GDM1 (cell line): Measurements from ENCODE around the gene ENO4.

Experiments
- DNase-seq: peaks from one replicate; lab custom pipeline; 2025; lab: John Stamatoyannopoulos, UW

The ENO4 gene

DNA sequence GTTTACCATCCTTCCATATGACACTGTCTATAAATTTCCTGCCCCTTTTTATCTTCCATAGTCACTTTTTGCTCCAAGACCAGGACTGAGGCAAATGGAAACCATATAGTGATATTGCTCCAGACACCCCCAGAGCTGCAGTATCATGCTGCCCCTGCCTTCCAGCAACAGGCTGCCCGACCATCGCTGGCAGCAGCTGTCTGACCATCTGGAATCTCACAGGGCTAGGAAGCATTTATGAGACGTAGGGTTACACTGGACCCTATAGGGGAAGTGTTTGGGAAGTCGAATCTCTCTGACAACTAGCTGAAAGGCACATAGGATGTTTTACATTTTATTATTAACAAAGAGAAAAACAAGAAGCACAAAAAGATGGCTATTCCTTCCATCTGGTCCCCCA is 19.4 kb downstream of the ENO4 start:
- no peak for DNase-seq

DNA sequence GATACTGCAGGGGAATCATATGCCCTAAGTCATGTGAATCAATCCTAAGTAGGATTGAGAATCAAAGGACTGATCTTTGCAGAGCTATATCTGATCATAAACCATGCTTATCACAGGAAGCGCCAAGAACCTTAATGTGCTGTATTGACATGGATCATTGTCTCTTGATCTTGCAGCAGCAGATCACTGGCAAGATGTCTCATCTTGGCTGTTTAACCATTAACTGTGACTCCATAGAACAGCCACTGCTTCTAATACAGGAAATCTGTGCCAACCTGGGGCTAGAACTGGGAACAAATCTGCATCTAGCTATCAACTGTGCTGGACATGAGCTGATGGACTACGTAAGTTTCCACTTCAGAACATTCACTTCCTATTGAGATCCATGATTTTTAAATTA is 21.6 kb downstream of the ENO4 start:
- no peak for DNase-seq

DNA sequence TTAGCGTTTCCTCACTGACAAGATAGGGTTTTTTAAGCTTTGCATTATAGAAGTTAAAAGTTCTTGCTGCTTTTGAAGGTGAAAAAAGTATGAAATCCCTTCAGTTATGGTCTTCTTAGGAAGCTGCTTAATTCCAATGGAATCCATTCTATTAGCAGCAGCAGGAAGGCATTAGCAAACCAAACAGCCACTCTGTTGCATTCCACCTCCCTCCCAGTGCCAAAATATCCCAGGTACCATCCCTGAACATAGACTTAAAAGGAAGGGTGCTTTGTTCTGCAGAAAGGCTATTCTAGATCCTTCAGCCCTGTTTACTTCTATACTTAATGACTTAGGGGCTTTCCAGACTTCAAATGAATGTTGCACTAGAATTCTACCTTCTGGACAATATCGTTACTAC is 23.8 kb downstream of the ENO4 start:
- DNase-seq, result no peak

DNA sequence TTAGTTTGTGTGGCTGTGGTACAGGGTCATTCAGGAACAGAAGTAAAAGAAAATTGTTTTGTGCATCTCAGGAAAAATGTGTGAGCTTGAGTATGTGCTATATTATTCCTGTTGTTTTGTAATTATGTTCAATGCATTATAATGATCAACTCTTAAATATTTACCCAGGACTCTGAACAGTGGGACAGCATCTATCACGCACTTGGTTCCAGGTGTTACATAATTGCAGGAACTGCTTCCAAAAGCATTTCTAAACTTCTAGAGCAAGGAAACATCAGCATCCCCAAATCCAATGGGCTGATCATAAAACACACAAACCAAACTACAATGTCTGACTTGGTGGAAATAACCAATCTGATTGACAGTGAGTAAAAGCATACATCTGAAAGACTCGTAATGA is 26.6 kb downstream of the ENO4 start:
- DNase-seq, result no peak

DNA sequence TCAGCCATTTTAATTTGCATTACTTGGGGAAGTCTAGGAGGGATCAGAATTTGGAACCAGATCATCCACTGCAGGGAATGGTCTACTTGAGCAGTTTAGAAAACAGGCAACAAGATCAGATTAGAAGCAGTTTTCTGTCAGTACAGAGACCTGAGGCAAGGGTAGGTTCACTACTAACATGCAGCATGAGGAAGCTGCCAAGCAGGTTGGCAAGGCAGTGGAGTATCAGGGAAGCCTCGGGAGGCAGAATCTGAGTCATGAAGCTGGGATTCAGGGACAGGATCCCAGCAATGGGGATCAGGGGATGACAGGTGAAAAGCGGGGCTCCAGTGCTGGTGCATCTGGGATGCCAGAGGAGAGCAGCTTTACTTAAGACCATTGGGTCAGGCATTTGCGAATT is 28.1 kb downstream of the ENO4 start:
- DNase-seq, result no peak

DNA sequence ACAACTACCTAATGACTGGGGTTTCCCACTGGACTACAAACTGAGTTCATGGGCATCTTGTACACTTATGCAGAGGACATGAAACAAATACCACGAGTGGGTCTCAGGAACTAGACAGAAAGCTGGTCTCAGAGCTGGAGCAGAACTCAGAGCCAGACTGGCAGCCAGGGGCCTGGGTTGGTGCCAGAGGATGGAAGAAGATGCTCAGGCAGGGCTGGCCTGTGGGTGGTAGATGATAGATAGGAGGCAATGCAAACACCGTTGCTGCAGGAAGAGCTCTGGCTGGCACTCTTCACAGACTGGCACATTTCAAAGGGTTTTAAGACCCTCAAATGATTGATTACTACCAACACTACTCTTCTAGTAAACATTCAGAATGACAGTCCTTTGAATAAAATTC is 28.8 kb downstream of the ENO4 start:
- no peak for DNase-seq

DNA sequence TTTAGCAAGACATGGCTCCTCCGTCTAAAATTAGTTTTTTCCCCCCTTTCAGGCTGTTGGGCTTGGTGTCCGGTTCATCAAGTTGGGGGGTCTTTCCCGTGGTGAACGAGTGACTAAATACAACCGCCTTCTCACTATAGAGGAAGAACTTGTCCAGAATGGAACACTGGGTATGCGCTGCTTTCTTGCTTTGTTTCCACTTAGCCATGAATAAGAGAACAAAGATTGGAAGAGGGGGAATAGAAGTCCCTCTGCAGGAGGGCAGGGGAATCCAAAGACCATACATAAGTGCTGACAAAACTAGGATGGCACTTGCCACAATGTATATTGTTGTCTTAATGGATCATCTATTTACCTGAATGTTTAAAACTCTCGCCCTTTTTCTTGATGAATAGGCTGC is 30.5 kb downstream of the ENO4 start:
- no peak for DNase-seq

DNA sequence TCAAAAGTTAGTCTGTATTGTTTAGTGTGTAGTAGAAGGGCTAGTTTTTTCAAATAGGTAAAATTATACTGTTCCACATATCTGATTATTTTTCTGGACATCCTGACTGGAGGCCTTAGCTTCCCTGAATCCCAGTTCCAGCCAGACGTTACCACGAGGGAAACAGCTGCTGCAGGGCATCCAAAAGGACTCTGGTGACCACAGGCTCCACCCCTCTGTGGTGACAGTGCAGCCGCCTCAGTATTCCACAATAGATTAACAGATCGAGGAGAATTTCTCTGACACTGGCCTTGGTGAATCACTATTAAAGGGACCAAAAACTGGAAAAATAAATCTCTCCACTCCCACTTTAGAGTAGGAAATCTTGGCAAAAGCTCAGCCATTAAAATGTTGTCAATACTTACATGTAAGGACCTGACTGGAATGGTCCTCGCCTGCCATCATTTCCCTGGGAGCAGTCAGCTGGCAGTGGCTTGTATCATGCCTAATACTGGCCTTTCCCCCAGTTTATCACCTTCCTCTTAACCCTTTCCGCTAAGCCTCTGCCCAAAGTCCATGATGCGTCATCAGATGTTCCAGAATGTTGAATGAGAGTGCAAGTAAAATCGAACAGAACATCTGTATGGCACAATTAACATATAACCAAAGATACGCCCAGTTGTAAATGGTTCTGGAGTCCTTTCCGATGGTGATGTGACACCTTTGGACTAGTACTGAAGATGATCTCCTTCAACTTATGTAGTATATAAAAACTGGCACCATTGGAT is 31.6 kb downstream of the ENO4 start:
- DNase-seq, result no peak

DNA sequence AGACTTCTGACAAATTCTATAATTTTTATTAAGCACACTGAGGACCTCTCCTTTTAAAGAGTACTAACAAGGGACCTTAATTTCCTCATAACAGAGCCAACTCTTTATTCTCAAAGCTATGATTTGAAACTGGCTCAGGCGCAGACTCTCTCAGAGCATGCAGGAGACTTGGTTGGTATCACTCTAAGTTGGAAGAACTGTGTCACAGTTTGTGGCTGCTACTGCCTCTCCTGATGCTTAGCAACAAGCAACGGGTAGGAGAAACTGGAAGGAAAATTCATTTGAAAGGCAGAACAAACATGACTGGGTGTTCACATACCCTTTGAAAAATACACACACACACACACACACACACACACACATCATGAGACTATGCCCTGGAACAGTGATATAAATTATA is 33.3 kb downstream of the ENO4 start:
- no peak for DNase-seq

DNA sequence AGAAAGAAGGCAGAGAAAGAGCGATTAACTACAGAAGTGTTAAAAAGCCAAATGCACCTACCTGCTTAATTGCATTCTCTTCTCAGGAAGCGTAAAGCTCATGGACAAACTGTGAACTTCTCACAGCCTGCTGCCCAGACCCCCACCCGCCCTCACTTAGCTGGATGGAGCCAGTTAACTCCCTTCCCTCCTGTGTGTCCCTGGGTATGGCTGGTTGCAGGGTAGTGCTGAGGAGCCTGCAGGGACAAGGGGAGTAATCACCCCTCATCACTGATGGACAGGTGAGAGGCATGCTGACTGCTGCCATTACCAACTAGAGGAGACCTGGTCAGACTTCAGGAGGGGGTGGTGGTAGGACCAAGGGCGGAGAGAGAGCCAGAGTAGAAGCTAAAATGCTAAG is 37.5 kb downstream of the ENO4 start:
- no peak for DNase-seq

DNA sequence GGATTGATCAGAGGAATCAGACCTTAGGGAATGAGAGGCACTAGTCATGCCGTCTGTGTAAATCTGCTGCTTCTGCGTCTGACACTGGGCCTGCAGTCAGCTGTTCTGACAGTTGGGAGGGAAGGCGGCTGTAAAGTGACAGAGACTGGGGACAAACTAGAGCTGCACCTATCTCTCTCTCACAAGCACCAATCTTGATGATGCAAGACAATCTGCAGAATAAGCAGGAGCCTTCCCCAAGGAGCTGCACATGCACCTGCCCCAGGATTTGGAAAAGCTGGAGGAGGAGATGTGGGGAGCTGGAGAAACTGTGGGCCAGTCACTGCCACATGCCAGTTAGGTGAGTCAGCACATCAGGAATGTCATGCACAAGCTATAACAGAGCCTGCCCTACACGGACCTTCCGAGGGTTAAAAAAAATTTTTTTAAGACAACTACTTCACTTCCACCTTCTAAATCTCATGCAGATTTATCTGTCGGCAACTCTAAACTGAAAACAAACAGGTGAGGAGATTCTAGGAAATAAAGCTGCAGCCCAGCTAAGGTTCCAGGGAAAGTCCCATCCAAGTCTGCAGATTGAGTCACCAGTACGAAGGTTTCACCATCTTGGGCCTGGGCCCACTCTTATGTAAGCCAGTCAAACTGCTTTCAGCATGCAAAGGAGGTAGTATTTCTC is 39.2 kb downstream of the ENO4 start:
- DNase-seq, result no peak

DNA sequence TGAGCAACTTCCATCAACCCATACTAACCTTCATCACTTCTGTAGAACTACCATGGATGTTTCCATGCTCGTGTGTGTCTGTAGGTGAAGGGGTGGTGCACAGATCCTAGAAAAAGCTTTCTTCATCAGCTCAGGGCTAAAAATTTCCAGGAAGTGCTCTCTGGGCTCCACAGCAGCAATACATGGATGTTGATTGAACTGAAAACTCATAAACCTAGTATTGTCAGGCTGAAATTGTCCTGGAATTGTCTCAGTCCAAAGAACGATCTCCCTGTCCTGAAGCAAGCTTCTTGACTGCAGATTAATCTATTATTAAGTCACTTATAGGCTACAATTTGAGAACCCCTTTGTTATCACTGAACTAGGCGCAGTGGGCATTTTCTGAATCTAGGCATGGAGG is 39.8 kb downstream of the ENO4 start:
- DNase-seq, result no peak

DNA sequence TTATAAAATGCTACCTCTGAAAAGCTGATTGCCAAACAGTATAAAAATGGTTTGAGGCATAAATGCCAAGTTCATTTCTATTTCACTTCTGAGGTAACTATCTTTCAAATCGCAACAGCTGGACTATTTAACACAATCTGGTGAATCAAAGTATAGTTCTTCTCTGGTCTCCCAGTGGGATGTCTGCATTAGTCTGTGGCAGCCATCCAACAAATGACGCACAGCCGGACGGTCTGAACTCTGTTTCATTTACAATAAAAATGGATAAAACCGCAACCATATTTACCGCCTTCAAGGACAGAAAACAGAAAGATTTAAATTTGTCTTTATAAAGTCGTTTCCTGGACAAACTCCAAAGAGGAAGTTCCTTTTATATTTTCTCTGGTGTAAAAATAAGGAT is 41.9 kb downstream of the ENO4 start:
- no peak for DNase-seq

DNA sequence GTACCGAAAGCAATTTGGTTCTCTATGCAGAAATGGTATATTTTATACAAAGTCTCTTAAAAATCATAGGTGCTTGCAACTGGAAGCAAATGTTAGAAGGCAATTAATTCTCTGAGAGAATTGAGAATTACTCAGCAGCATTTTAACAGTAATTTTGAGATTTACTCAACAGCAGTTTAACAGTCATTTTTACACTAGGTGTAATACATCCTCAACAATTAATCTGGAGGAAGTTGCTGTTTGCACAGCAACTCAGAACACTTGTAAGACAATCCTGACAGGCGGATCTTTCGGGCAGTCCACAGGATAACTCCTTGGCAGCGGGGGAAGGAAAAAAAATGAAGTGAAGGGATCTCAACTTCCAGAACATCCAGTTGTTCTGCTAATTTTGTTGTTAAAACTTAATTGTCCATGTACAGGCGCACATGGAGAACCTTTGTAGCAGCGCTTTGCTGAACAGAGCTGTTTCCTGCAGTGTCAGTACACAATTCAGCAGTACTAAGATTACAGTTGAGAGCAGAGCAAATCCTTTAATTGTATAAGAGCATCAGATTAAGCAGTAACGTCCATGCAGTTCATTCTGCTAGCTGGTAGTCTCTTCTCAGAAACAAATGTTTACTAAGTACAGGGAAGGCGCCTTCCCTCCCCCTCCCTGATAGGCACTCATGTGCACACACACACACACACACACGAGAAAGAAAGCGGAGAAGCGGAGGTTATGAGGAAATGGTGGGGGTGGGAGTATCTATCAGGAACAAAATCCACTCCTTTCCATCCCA is 43.8 kb downstream of the ENO4 start:
- DNase-seq, result no peak

DNA sequence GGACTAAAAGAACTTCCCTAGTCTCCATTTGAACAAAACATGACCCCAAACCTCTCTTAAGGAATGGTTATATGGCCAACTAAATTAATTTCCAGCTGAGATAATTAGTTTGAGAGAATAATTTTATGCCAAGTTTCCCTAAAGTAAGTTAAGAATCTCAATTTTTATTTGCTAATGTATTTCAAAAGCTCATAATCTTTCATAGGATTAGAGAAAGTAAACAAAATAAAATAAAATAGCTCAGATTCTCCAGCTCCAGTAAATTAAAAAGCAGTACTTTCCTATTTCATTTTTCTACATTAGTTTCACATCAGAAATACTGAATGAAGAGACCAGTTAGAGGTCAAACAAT is 44.4 kb downstream of the ENO4 start:
- DNase-seq, result no peak

DNA sequence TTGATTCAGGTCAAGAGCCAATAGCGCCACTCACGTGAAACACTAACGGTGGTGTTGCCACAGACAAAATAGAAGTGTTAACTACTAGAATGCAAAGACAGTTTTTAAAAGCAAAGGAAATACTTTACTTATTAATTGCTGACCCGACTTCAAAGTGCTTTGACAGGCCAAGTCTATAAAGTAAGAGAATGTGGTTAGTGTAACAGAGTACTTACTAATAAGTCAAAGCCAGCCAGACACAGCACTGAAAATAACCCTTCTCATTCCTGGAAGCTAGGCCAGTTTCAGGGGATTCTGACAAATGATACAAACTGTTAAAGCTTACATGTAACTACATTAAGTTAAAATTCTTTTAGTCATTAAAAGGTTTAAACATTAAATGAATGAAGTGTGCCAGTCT is 50.3 kb downstream of the ENO4 start:
- no peak for DNase-seq

DNA sequence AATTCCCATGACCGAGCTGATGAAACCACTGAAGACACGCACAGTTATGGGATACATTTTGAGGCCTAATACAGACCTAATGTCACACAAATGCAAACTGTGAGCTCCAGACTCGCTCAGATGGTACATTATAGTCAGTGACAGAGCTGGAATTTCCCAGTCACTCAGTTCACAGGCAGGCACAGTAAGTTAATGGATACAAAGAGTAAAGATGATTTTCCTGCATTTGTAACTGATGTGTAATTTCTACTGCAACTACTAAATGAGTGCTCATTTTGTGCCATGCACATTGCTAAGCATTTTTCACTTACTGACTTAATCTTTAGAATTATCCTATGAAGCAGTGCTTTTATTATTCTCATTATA is 56.5 kb downstream of the ENO4 start:
- DNase-seq, result no peak

DNA sequence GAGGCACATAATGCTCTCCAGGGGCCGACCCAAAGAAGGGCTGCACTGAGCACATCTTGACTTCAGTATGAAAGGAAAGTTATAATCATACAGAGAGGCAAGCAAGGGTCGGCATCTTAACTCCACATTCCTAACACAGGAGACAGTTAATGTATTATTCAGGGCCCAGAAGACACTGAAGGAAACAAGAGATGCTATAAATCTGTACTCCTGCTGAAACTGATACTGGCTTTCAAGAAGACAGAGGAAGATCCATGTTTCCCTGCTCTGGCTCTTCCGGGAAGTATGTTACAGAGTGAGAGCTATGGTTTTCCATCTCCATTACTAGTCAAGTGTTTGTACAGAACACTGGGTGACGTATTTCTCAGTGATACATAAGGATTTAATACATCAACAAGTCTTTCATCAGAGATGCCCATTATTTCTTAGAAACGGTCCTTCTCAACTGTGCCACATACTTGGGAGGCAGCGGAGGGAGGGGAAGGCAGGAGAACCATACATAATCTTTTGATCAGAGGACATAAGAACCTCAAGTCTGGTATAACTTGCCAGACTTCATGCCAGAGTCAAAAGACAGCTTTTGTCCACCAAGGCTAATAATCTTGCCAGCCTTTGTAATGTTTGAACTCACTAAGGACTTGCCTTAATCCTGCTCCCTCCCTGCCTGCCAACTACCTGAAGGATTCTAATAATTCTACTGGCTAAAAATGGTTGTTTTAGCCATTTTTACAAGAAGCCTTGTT is 58.1 kb downstream of the ENO4 start:
- no peak for DNase-seq

DNA sequence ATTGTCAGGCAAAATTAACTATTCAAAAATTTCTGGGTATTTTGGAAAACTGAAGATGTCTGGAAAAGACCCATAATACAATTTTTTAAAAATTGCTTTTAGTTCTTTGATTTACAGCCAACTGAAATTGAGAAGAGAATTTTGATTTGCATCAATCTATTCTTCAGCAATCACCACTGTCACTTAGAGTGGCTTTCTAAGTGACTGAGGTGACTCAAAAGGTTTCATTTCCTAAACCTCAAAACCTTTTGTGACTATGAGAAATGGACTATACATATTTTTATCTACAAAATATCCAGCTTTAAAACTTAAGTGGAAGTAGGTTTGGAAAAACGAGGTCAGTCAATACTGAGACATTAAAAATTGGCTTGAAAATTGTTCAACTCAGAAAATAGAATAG is 60.0 kb downstream of the ENO4 start:
- no peak for DNase-seq

DNA sequence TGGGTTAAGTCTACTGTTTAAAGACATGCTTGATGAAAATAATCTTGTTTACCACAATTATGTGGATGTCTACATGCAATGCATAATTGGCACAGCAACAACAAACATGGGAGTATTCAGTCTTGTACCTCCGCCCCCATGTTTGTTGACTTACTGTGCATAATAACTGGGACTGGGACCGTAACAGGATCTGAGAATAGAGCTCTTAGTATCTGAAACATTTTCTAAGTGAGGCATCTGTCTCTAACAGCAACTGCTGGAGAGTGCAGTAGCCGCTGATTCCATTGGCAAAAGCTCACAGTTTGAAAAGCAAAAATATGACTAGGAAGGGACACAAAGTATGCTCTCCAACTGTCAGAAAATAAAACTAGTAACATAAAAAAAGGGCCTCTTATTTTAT is 61.6 kb downstream of the ENO4 start:
- no peak for DNase-seq

DNA sequence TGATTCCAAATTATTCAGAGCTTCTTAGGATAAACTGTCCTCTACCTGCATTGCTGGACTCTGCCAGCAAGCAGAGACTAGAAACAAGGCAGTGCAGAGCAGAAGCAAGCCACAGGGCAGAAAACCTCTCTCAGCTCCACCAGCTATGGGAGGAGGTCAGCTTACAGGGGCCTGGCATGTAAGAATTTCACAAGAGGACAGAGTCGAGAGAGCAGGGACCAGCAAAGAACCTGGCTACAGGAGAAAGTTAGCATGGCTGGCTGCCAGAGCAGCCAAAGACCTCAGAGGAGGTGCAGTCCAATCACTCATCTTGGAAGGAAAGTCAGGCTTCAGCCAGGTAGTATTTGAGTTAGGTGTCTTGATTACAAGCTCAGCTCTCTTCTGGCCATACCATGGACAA is 62.9 kb downstream of the ENO4 start:
- DNase-seq, result no peak

DNA sequence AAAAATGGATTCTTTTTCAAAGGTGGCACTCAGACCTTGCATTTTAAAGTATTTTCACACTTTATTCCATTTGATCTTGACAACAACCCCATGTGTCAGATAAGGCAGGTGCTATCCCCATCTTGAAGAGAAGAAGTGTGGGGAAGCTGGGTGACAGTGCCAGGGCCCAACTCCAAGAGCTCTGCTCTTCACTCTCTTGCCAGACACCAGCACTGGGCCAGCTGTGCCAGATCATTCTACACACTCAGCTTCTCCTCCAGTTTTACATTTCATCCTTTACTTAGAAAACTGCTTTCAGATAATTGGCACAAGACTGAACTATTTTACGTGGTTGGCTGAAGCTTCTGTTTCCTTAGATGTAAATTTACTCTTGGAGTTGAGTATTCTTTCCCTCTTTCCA is 64.4 kb downstream of the ENO4 start:
- no peak for DNase-seq

DNA sequence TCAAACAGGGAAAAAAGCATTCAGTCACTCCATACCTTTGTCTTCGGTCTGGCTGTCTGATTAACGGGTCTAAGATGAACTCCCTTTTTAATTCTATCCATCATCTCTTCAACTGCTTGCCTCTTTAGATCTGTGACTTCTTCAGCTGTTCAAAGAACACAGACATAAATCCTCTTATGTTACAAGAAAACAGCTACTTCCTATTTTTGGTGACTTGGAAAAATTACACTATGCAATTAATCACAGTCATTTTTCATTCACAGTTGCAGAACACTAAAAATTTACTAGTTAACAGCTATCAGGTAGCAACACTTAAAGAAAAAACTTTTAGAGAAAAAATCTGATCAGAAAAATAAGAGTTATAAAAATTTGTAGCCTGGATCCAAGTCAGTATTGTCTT is 66.0 kb downstream of the ENO4 start:
- DNase-seq, result no peak
